Heart left ventricle (tissue), 16 donors: ENCODE measurements around the gene LETM1. TPM values are rescaled to one million over a fixed set of nuclear protein-coding genes. Genes with fewer than 3 reads are reported as not detected.

ENCODE experiments used
- ATAC-seq, 4 donors: fragments of 200-7000 bp; cut with Tn5 transposase; one replicate each; pipeline ENCODE4 v1.9.1; 2020 to 2022; ENCODE audit warnings: moderate library complexity in 4 of 4, mild to moderate bottlenecking in 3 of 4, moderate number of reproducible peaks in 1 of 4
- DNase-seq, 5 donors: peaks; one replicate each; pipeline ENCODE4 v3.0.0-alpha.2; 2020
- H3K27ac ChIP-seq, 12 donors: fragments of 200-600 bp; sonication (generic) in 4 of 12; one replicate each; pipeline versions ENCODE4 v1.5.0 to v1.8.0; 2016 to 2022; ENCODE audit warnings: mild to moderate bottlenecking in 2 of 12
- H3K27me3 ChIP-seq, 9 donors: fragments of 200-600 bp; sonication (generic) in 2 of 9; one replicate each; pipeline versions ENCODE4 v1.5.1 to v1.8.0; 2016 to 2022; ENCODE audit warnings: mild to moderate bottlenecking in 3 of 9
- H3K36me3 ChIP-seq, 9 donors: fragments of 200-600 bp; sonication (generic) in 2 of 9; one replicate each; pipeline versions ENCODE4 v1.5.0 to v1.8.0; 2018 to 2022; ENCODE audit warnings: mild to moderate bottlenecking in 2 of 9
- H3K4me1 ChIP-seq, 12 donors: fragments of 200-600 bp; sonication (generic) in 4 of 12; one replicate each; pipeline versions ENCODE4 v1.5.0 to v1.8.0; 2016 to 2022; ENCODE audit warnings: mild to moderate bottlenecking in 3 of 12
- H3K4me3 ChIP-seq, 12 donors: fragments of 200-600 bp; sonication (generic) in 4 of 12; one replicate each; pipeline versions ENCODE4 v1.5.0 to v1.8.0; 2017 to 2022; ENCODE audit warnings: mild to moderate bottlenecking in 9 of 12, moderate library complexity in 4 of 12
- H3K9me3 ChIP-seq, 12 donors: fragments of 200-600 bp; sonication (generic) in 4 of 12; one replicate each; pipeline versions ENCODE4 v1.5.0 to v1.8.0; 2016 to 2022; ENCODE audit warnings: mild to moderate bottlenecking in 1 of 12
- CTCF ChIP-seq, 12 donors: fragments of 200-600 bp; sonication (generic) in 4 of 12; IDR thresholded peaks; one replicate each; pipeline versions ENCODE4 v1.5.0 to v1.8.0; 2018 to 2022; ENCODE audit warnings: antibody characterized with exemption in 12 of 12, mild to moderate bottlenecking in 5 of 12
- POLR2A ChIP-seq, 2 donors: fragments of 450-650 bp; IDR thresholded peaks; one replicate each; pipeline ENCODE4 v1.6.1; 2017; ENCODE audit warnings: antibody characterized with exemption in 2 of 2, mild to moderate bottlenecking in 2 of 2, moderate library complexity in 2 of 2
- WGBS, 4 donors: extraction: QIAGEN DNeasy Blood & Tissue Kit in 2 of 4; methylation state at CpG; one replicate each; pipeline versions ENCODE4 v1.1.5 to v1.1.7; 2013 to 2018; 5-methylcytosine and 5-hydroxymethylcytosine counted together
- intact Hi-C, 10 donors: fragments of 100-400 bp; cut with DNase I; formaldehyde crosslinking; loops; one replicate each; pipeline versions ENCODE4 v1.11.1 to v1.14.2; 2022
- polyA plus RNA-seq, 2 donors: library from polyadenylated mRNA; stranded (reverse); fragments of 200-250 nt; gene quantifications; one replicate each; pipeline ENCODE4 v1.2.3, GENCODE V29; 2013
- total RNA-seq, 9 donors: library from RNA; depleted of rRNA in 2 of 9; stranded (reverse); fragments of >200 nt in 2 of 9; fragmentation: NEBNext Ultra II Directional in 3 of 9; extraction: Animal tissue kit (Norgen Biotek cat#: 25700) in 3 of 9; gene quantifications; one replicate each; pipeline versions ENCODE4 v1.1.0 to v1.2.4, GENCODE V29; 2016 to 2023
- donor health status: ischemic (EF 13 %, LVEDD 7.1; RV severe dilation, severe dysfunction).
- donor health status: healthy with polysubstance abuse.
- donor health status: DM: no; HTN: yes; CAD: no.
- donor health status: DM: no; HTN: no; CAD: no.
- donor health status: ischemic (EF 25% LVEDD 6.9; RV normal size, moderate dysfunction).
- donor health status: ischemic (EF 25% LVEDD 5.7; RV mildly dilated, moderate dysfunction).
- donor health status: healthy.
- donor health status: DM: yes; HTN: yes; CAD: no.
- donor health status: ischemic (EF 35%, LVEDD 5.7; RV mildly dilated, moderate dysfunction).
- donor health status: nonischemic (EF 11% LVEDD 7.7; RV severe dilation, severe dysfunction).
- donor health status: DM: yes; HTN: yes; CAD: no.
- donor health status: PGD.
- donor health status: ischemic (EF 29% LVEDD 5.4; RV normal size, mild dysfunction).
- donor health status: nonischemic (EF 23%, LVEDD 6.1; RV moderate dilation, normal function).

The LETM1 gene
- total and polyA plus RNA-seq, 11 donors: 22.1 to 54.7 (median 43.4) TPM

- no peak for ATAC-seq
- WGBS, 4 donors: 0 to 4% (median 1%) methylated on average over 14 to 68 of the region's 68 CpGs
- no peak overlapping the region for H3K27ac ChIP-seq
- intact Hi-C loops: loop anchor here in 3 of 10 donors (5.0 to 10.0 kb wide), 2 partner anchors 38 to 60 kb away; partner anchors contain the start of gene LETM1 (in 1 of the 3)
- peaks cover 19 to 44% (median 31%) of the 10 kb centered on the region in 9 donors for H3K27me3 ChIP-seq
- H3K9me3 ChIP-seq: no peaks in the 10 kb centered on the region
- no peak for TF ChIP-seq CTCF (IDR thresholded peaks at IDR 0.05)
- no peak for TF ChIP-seq POLR2A (IDR thresholded peaks at IDR 0.05)
- peaks cover 0 to 36% (median 14%) of the 10 kb centered on the region in 12 donors for H3K4me1 ChIP-seq
- no peak for DNase-seq
- no peaks in the 10 kb centered on the region for H3K36me3 ChIP-seq
- peak overlapping the region in 11 of 12 donors; percentile 25 to 65 (median 54) for H3K4me3 ChIP-seq
Observed at GRCh38 chr4:1794809-1795298, 61.1 kb downstream of the LETM1 start.

DNA sequence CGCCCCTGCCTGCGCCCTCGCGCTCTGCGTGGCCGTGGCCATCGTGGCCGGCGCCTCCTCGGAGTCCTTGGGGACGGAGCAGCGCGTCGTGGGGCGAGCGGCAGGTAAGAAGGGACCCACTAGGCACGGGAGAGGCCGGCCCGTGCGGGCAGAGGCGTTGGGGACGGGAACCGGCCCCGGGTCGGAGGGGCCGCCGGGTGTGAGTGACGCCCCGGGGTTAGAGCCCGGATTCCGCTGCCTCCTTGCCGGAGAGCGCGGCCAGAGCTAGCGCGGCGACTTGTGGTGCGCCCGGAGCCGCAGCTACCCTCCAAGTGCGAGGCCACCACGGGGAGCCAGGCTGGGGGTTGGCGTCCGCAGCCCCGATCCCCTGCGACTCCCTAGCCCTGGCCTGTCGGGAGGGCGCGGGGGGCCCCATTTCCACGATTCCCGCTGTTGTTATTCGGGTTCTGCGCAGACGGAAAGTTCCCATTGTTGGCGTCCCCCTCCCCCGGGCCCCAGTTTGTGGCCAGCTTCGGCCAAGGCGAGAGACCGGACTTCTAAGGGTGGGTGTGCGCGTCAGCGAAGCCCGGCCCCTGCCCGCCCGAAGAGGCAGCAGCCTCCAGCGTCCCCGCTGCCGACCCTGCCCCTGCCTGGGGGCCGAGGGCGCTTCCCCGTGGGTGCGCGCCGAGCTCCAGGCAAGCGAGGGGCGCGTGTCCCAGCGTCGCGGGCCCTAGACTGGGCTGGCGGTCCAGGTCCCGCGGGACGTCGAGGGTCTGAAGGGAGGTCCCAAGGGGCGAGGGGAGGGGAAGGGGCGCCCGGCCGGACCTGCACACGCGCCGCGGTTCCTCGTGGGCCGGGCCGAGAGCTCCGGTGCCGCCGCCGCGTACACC, 61.8 kb downstream of the LETM1 start:
- peak overlapping the region in 1 of 12 donors; percentile 12 for H3K27ac ChIP-seq
- DNase-seq (no peak), ATAC-seq (no peak)
- H3K9me3 ChIP-seq: no peaks in the 10 kb centered on the region
- 0 to 2% (median 1%) methylated on average over 16 to 101 of the region's 101 CpGs for WGBS, 4 donors
- TF ChIP-seq CTCF (IDR thresholded peaks at IDR 0.05) (no peak), POLR2A (IDR thresholded peaks at IDR 0.05) (no peak)
- intact Hi-C loops: loop anchor here in 2 of 10 donors (5.0 to 10.0 kb wide), 2 partner anchors 37 to 61 kb away; partner anchors contain the start of gene LETM1 (in 1 of the 2)
- no peaks in the 10 kb centered on the region for H3K36me3 ChIP-seq
- H3K27me3 ChIP-seq: peaks cover 19 to 44% (median 31%) of the 10 kb centered on the region in 9 donors
- H3K4me3 ChIP-seq: peak overlapping the region; percentile 25 to 65 (median 54)
- peaks cover 0 to 36% (median 14%) of the 10 kb centered on the region in 12 donors for H3K4me1 ChIP-seq

GRCh38 chr4:1793496-1793840, 62.5 kb downstream of the LETM1 start:
- TF ChIP-seq POLR2A (IDR thresholded peaks at IDR 0.05) (no peak), CTCF (IDR thresholded peaks at IDR 0.05) (no peak)
- H3K27me3 ChIP-seq: peaks cover 19 to 44% (median 31%) of the 10 kb centered on the region in 9 donors
- H3K9me3 ChIP-seq: no peaks in the 10 kb centered on the region
- H3K4me1 ChIP-seq: peaks cover 0 to 36% (median 14%) of the 10 kb centered on the region in 12 donors
- DNase-seq (peak in 3 of 5 donors; percentile 56 to 66 (median 59)), ATAC-seq (peak in 3 of 4 donors; percentile 12 to 53 (median 33))
- peak overlapping the region in 2 of 12 donors; percentile 43 to 45 for H3K27ac ChIP-seq
- H3K4me3 ChIP-seq: peak overlapping the region in 10 of 12 donors; percentile 29 to 65 (median 56)
- 1 to 2% (median 1%) methylated on average over 15 to 44 of the region's 44 CpGs; no CpG with 5 or more reads in 1 of the 4 donors for WGBS, 4 donors
- no peaks in the 10 kb centered on the region for H3K36me3 ChIP-seq
- intact Hi-C loops: loop anchor here in 2 of 10 donors (5.0 to 10.0 kb wide), 2 partner anchors 36 to 61 kb away; partner anchors contain the start of gene LETM1 (in 1 of the 2)
